Hepatocyte (in vitro differentiated cells): ENCODE results near the gene KIF22.

ENCODE experiments used
- CTCF ChIP-seq: fragments of 200-600 bp; sonication (generic); IDR thresholded peaks from 2 replicates; pipeline ENCODE4 v1.5.1; 2016; ENCODE audit warnings: antibody characterized with exemption, mild to moderate bottlenecking; ENCODE audit not compliant: poor library complexity
- EZH2 ChIP-seq: fragments of 200-600 bp; sonication (generic); IDR thresholded peaks from 2 replicates; pipeline ENCODE4 v1.6.1; 2016; ENCODE audit warnings: antibody characterized with exemption, mild to moderate bottlenecking, borderline replicate concordance

- TF ChIP-seq CTCF = no peak
- no peak for TF ChIP-seq EZH2
These were observed 26.3 kb downstream of the KIF22 start for GRCh38 chr16:29816694-29817441.
